ENCODE measurements around the gene KRT6A.

GRCh38 chr12:52542157-52542556 is 49.1 kb upstream of the KRT6A start:
- TF ChIP-seq POLR2A (IDR thresholded peaks at IDR 0.05) (no peak), CTCF (IDR thresholded peaks at IDR 0.05) (no peak)
